ENCODE measurements around the gene NFATC3.

Gene NFATC3

GRCh38 chr16:68085259-68086071 lies at the start of gene NFATC3:
Gene NFATC3, plus strand, starts transcription at chr16:68085370. Its CDS starts 312 bp downstream, at chr16:68085682.
- Mint-ChIP-seq H3K4me1 (ENCODE audit: low read depth) (peaks cover 71% of the 10 kb centered on the region), H3K27me3 (no peaks in the 10 kb centered on the region), H3K27ac (peak within 1 kb of the TSS; percentile 92), H3K9me3 (ENCODE audit: low read depth) (no peaks in the 10 kb centered on the region), H3K36me3 (peaks cover 2% of the 10 kb centered on the region), H3K4me3 (peak within 1 kb of the TSS; percentile 94)

DNA sequence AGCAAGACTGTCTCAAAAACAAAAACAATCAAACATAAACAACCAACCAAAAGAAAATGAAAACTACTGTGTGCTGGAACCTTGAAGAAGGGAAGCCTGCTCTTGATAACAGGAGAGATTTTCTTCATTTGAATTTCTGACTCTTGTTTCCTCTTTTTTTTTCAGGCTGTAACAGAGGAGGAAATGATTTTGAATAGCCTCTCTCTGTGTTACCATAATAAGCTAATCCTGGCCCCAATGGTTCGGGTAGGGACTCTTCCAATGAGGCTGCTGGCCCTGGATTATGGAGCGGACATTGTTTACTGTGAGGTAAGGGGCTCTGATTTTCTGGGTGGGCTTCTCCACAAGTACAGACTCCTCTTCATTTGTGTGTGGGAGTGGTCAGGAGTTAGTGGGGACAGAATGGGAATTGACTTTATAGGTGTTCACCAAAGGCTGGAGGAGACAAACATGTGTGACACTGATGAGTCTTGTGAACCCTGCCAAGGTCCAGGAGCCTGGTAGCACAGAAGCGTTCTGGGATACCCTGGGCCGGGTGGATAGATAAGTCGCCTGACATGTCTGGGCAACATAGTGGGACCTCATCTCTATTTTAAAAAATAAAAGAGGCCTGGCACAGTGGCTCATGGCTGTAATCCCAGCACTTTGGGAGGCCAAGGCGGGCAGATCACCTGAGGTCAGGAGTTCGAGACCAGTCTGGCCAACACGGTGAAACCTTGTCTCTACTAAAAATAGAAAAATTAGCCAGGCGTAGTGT lies 47.2 kb upstream of the NFATC3 start:
- peaks cover 13% of the 10 kb centered on the region for H3K36me3 Mint-ChIP-seq
- no peaks in the 10 kb centered on the region for H3K9me3 Mint-ChIP-seq (ENCODE audit: low read depth)
- H3K4me1 Mint-ChIP-seq (ENCODE audit: low read depth), result peaks cover 13% of the 10 kb centered on the region
- H3K4me3 Mint-ChIP-seq, result no peak overlapping the region
- H3K27me3 Mint-ChIP-seq, result no peaks in the 10 kb centered on the region
- no peak overlapping the region for H3K27ac Mint-ChIP-seq

DNA sequence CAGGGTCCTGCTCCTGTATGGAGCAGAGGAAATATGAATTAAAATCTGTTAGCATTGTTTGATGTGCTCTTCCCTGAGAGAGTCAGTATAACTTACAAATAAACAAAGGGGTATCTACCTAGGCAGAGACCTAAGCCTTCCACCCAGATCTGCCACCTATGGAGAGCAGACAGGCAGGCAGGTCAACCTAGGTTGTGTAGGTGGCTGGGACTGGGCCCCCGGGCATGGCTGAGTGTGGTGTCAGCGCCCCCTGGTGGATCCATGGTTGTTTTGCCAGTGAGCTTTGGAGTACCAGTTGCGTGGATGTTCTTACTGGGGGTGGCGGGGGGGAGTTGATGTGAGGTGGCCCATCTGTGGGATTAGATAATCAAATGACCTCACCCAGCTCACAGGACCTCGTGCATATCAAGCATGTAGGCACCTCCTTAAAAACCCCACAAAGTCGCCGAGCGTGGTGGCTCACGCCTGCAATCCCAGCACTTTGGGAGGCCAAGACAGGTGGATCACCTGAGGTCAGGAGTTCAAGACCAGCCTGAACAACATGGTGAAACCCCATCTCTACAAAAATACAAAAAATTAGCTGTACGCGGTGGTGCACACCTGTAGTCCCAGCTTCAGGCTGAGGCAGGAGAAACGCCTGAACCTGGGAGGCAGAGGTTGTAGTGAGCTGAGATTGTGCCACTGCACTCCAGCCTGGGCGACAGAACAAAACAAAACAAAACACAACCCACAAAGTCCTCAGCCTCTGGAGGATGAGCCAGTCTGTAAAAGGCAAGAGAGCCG lies 44.5 kb upstream of the NFATC3 start:
- H3K4me3 Mint-ChIP-seq, result no peak overlapping the region
- no peaks in the 10 kb centered on the region for H3K9me3 Mint-ChIP-seq (ENCODE audit: low read depth)
- H3K4me1 Mint-ChIP-seq (ENCODE audit: low read depth), result peaks cover 12% of the 10 kb centered on the region
- no peaks in the 10 kb centered on the region for H3K27me3 Mint-ChIP-seq
- peaks cover 17% of the 10 kb centered on the region for H3K36me3 Mint-ChIP-seq
- no peak overlapping the region for H3K27ac Mint-ChIP-seq

DNA sequence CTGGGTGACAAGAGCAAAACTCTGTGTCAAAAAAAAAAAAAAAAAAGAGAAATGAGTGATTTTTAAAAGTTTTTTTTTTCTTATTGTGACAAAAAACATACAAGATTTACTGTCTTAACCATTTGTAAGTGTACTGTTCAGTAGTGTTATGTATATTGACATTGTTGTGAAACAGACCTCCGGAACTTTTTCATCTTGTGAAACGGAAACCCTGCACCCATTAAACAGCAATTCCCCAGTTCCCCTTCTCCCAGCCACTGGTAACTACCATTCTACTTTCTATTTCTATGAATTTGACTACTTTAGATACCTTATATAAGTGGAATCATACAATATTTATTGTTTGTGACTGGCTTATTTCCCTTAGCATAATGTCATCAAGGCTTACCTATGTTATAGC lies 43.4 kb upstream of the NFATC3 start:
- Mint-ChIP-seq H3K4me1 (ENCODE audit: low read depth) (peaks cover 15% of the 10 kb centered on the region), H3K36me3 (peaks cover 15% of the 10 kb centered on the region), H3K4me3 (no peak overlapping the region), H3K27me3 (no peaks in the 10 kb centered on the region), H3K27ac (no peak overlapping the region), H3K9me3 (ENCODE audit: low read depth) (no peaks in the 10 kb centered on the region)

DNA sequence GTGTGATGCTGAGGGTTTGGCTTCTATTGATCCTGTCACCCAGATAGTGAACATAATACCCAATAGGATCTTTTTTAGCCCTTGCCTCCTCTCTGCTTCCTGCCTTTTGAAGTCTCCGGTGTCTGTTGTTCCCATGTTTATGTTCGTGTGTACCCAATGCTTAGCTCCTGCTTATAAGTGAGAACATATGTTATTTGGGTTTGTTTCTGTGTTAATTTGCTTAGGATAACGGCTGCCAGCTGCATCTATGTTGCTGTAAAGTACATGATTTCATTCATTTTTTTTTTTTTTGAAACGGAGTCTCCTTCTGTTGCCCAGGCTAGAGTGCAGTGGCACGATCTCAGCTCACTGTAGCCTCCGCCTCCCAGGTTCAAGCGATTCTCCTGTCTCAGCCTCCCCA lies 39.1 kb upstream of the NFATC3 start:
- H3K4me3 Mint-ChIP-seq, result no peak overlapping the region
- H3K27ac Mint-ChIP-seq, result no peak overlapping the region

DNA sequence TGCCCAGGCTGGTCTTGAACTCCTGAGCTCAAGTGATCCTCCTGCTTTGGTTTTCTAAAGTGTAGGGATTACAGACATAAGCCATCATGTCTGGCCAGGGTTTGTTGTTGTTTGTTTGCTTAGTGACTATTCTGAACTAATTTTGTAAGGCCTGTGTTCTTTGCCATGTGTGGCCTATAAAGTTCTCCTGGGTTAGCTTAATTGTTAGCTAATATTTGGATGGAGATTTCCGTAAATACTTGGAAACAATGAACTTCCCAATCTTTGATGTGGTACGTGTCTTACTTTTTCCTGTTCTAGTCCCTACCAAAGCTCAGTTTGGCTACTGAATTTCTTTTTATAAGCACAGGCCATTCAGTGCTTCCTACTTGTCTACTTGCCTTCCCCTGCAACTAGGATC lies 37.2 kb upstream of the NFATC3 start:
- Mint-ChIP-seq H3K36me3 (peaks cover 14% of the 10 kb centered on the region), H3K27me3 (no peaks in the 10 kb centered on the region), H3K4me1 (ENCODE audit: low read depth) (peaks cover 5% of the 10 kb centered on the region), H3K27ac (no peak overlapping the region), H3K4me3 (no peak overlapping the region), H3K9me3 (ENCODE audit: low read depth) (no peaks in the 10 kb centered on the region)

More for the DNA sequence above, 39.1 kb upstream of the NFATC3 start:
- peaks cover 8% of the 10 kb centered on the region for H3K4me1 Mint-ChIP-seq (ENCODE audit: low read depth)
- peaks cover 15% of the 10 kb centered on the region for H3K36me3 Mint-ChIP-seq
- H3K9me3 Mint-ChIP-seq (ENCODE audit: low read depth), result no peaks in the 10 kb centered on the region
- H3K27me3 Mint-ChIP-seq, result no peaks in the 10 kb centered on the region

- peaks cover 19% of the 10 kb centered on the region for H3K36me3 Mint-ChIP-seq
- H3K4me3 Mint-ChIP-seq, result no peak overlapping the region
Measured at GRCh38 chr16:68049449-68049848, 35.7 kb upstream of the NFATC3 start.

DNA sequence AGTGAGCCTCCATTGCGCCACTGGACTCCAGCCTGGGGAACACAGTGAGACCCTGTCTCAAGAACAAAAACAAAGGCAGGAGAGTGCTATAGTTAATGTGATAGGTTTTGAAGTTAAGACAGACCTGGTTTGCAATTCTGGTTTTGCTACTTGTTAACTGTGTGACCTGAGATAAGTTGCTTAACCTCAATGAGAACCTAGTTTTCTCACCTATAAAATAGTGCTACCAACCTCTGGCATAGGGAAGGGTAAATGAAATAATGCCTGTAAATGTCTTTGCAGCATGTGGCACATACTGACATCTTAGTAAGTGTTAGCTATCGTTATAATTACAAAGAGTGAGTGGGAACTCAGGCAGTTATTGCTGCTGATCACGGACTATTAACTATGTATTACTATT lies 29.8 kb upstream of the NFATC3 start:
- Mint-ChIP-seq H3K4me3 (no peak overlapping the region), H3K36me3 (peaks cover 28% of the 10 kb centered on the region), H3K4me1 (ENCODE audit: low read depth) (peaks cover 16% of the 10 kb centered on the region), H3K27ac (no peak overlapping the region), H3K9me3 (ENCODE audit: low read depth) (peaks cover 3% of the 10 kb centered on the region), H3K27me3 (no peaks in the 10 kb centered on the region)

More at GRCh38 chr16:68049449-68049848, 35.7 kb upstream of the NFATC3 start:
- Mint-ChIP-seq H3K4me1 (ENCODE audit: low read depth) (peaks cover 5% of the 10 kb centered on the region), H3K27me3 (no peaks in the 10 kb centered on the region), H3K9me3 (ENCODE audit: low read depth) (no peaks in the 10 kb centered on the region), H3K27ac (no peak overlapping the region)

DNA sequence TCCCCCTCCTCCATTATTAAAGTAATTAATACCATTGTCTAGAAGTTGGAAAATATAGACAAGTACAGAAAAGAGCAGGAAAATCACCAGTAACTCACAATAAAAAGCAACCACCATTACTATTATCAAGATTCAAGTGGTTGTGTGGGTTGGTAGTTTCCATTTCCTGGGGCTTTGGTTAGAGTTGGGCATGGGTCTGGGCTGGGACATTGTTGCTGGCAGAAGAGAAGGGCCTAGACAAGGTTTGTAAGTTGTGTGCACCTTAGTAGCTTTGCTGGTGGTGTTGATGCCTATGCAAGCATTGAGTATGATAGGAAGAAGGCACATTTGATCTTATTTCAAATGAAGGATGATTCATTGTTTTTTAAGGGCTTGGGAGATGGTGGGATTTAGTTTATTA lies 25.4 kb upstream of the NFATC3 start:
- Mint-ChIP-seq H3K27ac (peak overlapping the region; percentile 76), H3K4me3 (peak overlapping the region; percentile 65), H3K4me1 (ENCODE audit: low read depth) (peaks cover 50% of the 10 kb centered on the region), H3K36me3 (peaks cover 22% of the 10 kb centered on the region), H3K27me3 (no peaks in the 10 kb centered on the region), H3K9me3 (ENCODE audit: low read depth) (peaks cover 3% of the 10 kb centered on the region)

DNA sequence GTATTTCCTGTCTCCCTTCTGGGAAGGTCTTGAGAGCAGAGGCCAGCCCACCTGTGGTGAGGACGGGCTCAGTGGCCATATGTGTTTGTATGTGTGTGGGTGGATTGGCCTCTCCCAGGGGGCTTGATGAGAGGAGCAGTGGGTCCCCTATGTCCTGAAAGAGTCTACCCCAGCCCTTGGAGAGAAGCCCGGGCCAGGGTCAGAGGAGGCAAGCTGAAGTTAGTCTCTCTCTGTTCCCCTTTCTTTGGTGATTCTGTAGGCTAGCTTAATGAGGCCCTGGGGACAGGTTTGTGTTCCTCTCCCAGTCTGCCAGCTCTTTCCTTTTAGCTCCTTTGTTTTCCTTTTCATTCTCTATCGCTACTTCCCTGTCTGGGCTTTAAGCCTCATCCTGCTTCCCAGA lies 23.8 kb upstream of the NFATC3 start:
- H3K27ac Mint-ChIP-seq, result peak overlapping the region; percentile 86
- no peaks in the 10 kb centered on the region for H3K27me3 Mint-ChIP-seq
- peaks cover 3% of the 10 kb centered on the region for H3K9me3 Mint-ChIP-seq (ENCODE audit: low read depth)
- no peak overlapping the region for H3K4me3 Mint-ChIP-seq
- H3K4me1 Mint-ChIP-seq (ENCODE audit: low read depth), result peaks cover 64% of the 10 kb centered on the region
- H3K36me3 Mint-ChIP-seq, result peaks cover 18% of the 10 kb centered on the region

DNA sequence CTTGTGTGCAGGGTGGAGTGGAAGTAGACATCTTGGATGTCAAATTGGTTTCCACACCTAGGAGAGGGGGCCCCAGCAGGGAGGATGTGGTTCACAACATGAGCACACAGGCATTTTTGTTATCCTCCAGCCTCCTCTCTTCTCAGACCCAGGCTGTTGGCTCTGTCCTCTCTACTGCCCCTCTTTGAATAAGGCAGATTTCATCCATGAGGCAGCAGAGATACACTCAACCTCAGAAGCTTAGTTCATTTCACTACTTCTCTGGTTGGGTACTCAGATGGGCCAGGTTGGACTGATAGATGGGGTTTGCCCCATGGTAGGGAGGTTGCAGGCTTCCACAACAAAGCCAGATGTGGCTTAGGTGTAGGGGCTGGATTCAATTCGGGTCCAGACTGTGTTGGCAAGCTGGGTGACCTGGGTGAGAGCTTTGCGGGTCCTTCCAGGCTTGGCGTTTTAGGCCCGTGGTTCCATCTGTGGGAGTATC lies 22.2 kb upstream of the NFATC3 start:
- peaks cover 18% of the 10 kb centered on the region for H3K36me3 Mint-ChIP-seq
- H3K27ac Mint-ChIP-seq, result peak overlapping the region; percentile 58
- peaks cover 71% of the 10 kb centered on the region for H3K4me1 Mint-ChIP-seq (ENCODE audit: low read depth)

GRCh38 chr16:68064791-68065365 lies 20.3 kb upstream of the NFATC3 start:
- Mint-ChIP-seq H3K4me1 (ENCODE audit: low read depth) (peaks cover 70% of the 10 kb centered on the region), H3K36me3 (peaks cover 14% of the 10 kb centered on the region), H3K27me3 (no peaks in the 10 kb centered on the region), H3K27ac (peak overlapping the region; percentile 43), H3K9me3 (ENCODE audit: low read depth) (peaks cover under 1% of the 10 kb centered on the region), H3K4me3 (peak overlapping the region; percentile 1)

More for the DNA sequence above, 22.2 kb upstream of the NFATC3 start:
- H3K4me3 Mint-ChIP-seq, result no peak overlapping the region
- peaks cover 3% of the 10 kb centered on the region for H3K9me3 Mint-ChIP-seq (ENCODE audit: low read depth)
- no peaks in the 10 kb centered on the region for H3K27me3 Mint-ChIP-seq

- H3K4me1 Mint-ChIP-seq (ENCODE audit: low read depth), result peaks cover 75% of the 10 kb centered on the region
- peaks cover 15% of the 10 kb centered on the region for H3K36me3 Mint-ChIP-seq
- no peaks in the 10 kb centered on the region for H3K9me3 Mint-ChIP-seq (ENCODE audit: low read depth)
- H3K27ac Mint-ChIP-seq, result peak overlapping the region; percentile 50
- H3K27me3 Mint-ChIP-seq, result no peaks in the 10 kb centered on the region
- H3K4me3 Mint-ChIP-seq, result no peak overlapping the region
Measured at GRCh38 chr16:68065716-68066305, 19.4 kb upstream of the NFATC3 start.

DNA sequence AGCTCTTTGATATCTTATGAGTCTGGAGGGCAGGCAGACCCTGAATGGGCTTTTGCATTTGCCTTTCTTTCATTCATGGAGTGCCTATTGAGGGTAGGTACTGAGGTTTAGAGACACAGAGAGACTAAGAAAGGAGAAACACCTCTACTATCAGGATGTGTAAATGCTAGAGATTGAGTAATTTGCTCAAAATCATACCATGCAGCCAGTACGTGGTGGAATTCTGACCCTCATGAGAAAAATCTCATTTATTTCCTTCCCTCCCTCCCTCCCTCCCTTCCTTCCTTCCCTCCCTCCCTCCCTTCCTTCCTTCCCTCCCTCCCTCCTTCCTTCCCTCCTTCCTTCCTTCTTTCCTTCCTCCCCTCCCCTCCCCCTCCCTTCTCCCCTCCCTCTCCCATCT lies 18.4 kb upstream of the NFATC3 start:
- H3K4me1 Mint-ChIP-seq (ENCODE audit: low read depth), result peaks cover 76% of the 10 kb centered on the region
- no peaks in the 10 kb centered on the region for H3K9me3 Mint-ChIP-seq (ENCODE audit: low read depth)
- H3K27ac Mint-ChIP-seq, result no peak overlapping the region
- H3K4me3 Mint-ChIP-seq, result no peak overlapping the region
- H3K36me3 Mint-ChIP-seq, result peaks cover 15% of the 10 kb centered on the region
- no peaks in the 10 kb centered on the region for H3K27me3 Mint-ChIP-seq
